ENCODE results near the gene GUCA2A. TPM values are rescaled to one million over a fixed set of nuclear protein-coding genes. Genes with fewer than 3 reads are reported as not detected.

GUCA2A gene
- polyA plus RNA-seq, 1 donor from 2014 or later, result not detected

- Mint-ChIP-seq H3K27me3 (no peaks in the 10 kb centered on the region), H3K4me1 (peaks cover 0 to 1% (median 0%) of the 10 kb centered on the region in 3 donors), H3K9me3 (no peaks in the 10 kb centered on the region), H3K27ac (no peak overlapping the region), H3K4me3 (no peak overlapping the region), H3K36me3 (peaks cover 7% of the 10 kb centered on the region)
These were observed 19.4 kb upstream of the GUCA2A start for GRCh38 chr1:42183957-42184268.

GRCh38 chr1:42183210-42183956 is 18.8 kb upstream of the GUCA2A start:
- H3K9me3 Mint-ChIP-seq, result no peaks in the 10 kb centered on the region
- H3K4me3 Mint-ChIP-seq, result no peak overlapping the region
- H3K27ac Mint-ChIP-seq, result no peak overlapping the region
- no peaks in the 10 kb centered on the region for H3K27me3 Mint-ChIP-seq
- H3K36me3 Mint-ChIP-seq, result peaks cover 7% of the 10 kb centered on the region
- H3K4me1 Mint-ChIP-seq, result peaks cover 0 to 1% (median 0%) of the 10 kb centered on the region in 3 donors

GRCh38 chr1:42181687-42182086 is 17.1 kb upstream of the GUCA2A start:
- Mint-ChIP-seq H3K27me3 (no peaks in the 10 kb centered on the region), H3K27ac (no peak overlapping the region), H3K4me3 (no peak overlapping the region), H3K4me1 (peaks cover 0 to 1% (median 0%) of the 10 kb centered on the region in 3 donors), H3K36me3 (peaks cover 3% of the 10 kb centered on the region), H3K9me3 (no peaks in the 10 kb centered on the region)

GRCh38 chr1:42179900-42180329 is 15.4 kb upstream of the GUCA2A start:
- H3K27ac Mint-ChIP-seq, result peak overlapping the region in 1 of 3 donors; percentile 46
- no peak overlapping the region for H3K4me3 Mint-ChIP-seq
- H3K36me3 Mint-ChIP-seq, result peaks cover 3% of the 10 kb centered on the region
- H3K4me1 Mint-ChIP-seq, result peaks cover 0 to 1% (median 0%) of the 10 kb centered on the region in 3 donors
- H3K27me3 Mint-ChIP-seq, result no peaks in the 10 kb centered on the region
- no peaks in the 10 kb centered on the region for H3K9me3 Mint-ChIP-seq

- no peak overlapping the region for H3K4me3 Mint-ChIP-seq
- H3K36me3 Mint-ChIP-seq, result peaks cover 1% of the 10 kb centered on the region
- peaks cover 0 to 1% (median 0%) of the 10 kb centered on the region in 3 donors for H3K4me1 Mint-ChIP-seq
- no peak overlapping the region for H3K27ac Mint-ChIP-seq
- no peaks in the 10 kb centered on the region for H3K27me3 Mint-ChIP-seq
- no peaks in the 10 kb centered on the region for H3K9me3 Mint-ChIP-seq
These were observed 14.7 kb upstream of the GUCA2A start for GRCh38 chr1:42179275-42179674.

- H3K27me3 Mint-ChIP-seq, result no peaks in the 10 kb centered on the region
- no peak overlapping the region for H3K4me3 Mint-ChIP-seq
- H3K9me3 Mint-ChIP-seq, result no peaks in the 10 kb centered on the region
- H3K36me3 Mint-ChIP-seq, result peaks cover 1% of the 10 kb centered on the region
- peak overlapping the region in 1 of 3 donors; percentile 53 for H3K27ac Mint-ChIP-seq
- H3K4me1 Mint-ChIP-seq, result peaks cover 0 to 1% (median 0%) of the 10 kb centered on the region in 3 donors
These were observed 13.7 kb upstream of the GUCA2A start for GRCh38 chr1:42178249-42178648.

- Mint-ChIP-seq H3K27me3 (no peaks in the 10 kb centered on the region), H3K27ac (peak overlapping the region in 1 of 3 donors; percentile 53), H3K4me3 (no peak overlapping the region), H3K4me1 (peaks cover 0 to 1% (median 0%) of the 10 kb centered on the region in 3 donors), H3K36me3 (peaks cover 1% of the 10 kb centered on the region), H3K9me3 (no peaks in the 10 kb centered on the region)
These were observed 13.0 kb upstream of the GUCA2A start for GRCh38 chr1:42177541-42177981.

GRCh38 chr1:42176902-42177519 is 12.5 kb upstream of the GUCA2A start:
- H3K27me3 Mint-ChIP-seq, result no peaks in the 10 kb centered on the region
- H3K27ac Mint-ChIP-seq, result peak overlapping the region in 1 of 3 donors; percentile 2
- H3K36me3 Mint-ChIP-seq, result peaks cover 1% of the 10 kb centered on the region
- peaks cover 0 to 1% (median 0%) of the 10 kb centered on the region in 3 donors for H3K4me1 Mint-ChIP-seq
- no peaks in the 10 kb centered on the region for H3K9me3 Mint-ChIP-seq
- no peak overlapping the region for H3K4me3 Mint-ChIP-seq

- Mint-ChIP-seq H3K36me3 (peaks cover 1% of the 10 kb centered on the region), H3K9me3 (no peaks in the 10 kb centered on the region), H3K4me3 (no peak overlapping the region), H3K27me3 (no peaks in the 10 kb centered on the region), H3K4me1 (no peaks in the 10 kb centered on the region), H3K27ac (no peak overlapping the region)
These were observed 10.9 kb upstream of the GUCA2A start for GRCh38 chr1:42175314-42176054.

GRCh38 chr1:42173961-42174735 is 9.6 kb upstream of the GUCA2A start:
- no peak overlapping the region for H3K4me3 Mint-ChIP-seq
- H3K36me3 Mint-ChIP-seq, result no peaks in the 10 kb centered on the region
- no peaks in the 10 kb centered on the region for H3K9me3 Mint-ChIP-seq
- no peaks in the 10 kb centered on the region for H3K27me3 Mint-ChIP-seq
- no peak overlapping the region for H3K27ac Mint-ChIP-seq
- H3K4me1 Mint-ChIP-seq, result no peaks in the 10 kb centered on the region

- no peaks in the 10 kb centered on the region for H3K4me1 Mint-ChIP-seq
- no peak overlapping the region for H3K27ac Mint-ChIP-seq
- H3K4me3 Mint-ChIP-seq, result no peak overlapping the region
- H3K36me3 Mint-ChIP-seq, result no peaks in the 10 kb centered on the region
- H3K9me3 Mint-ChIP-seq, result no peaks in the 10 kb centered on the region
- no peaks in the 10 kb centered on the region for H3K27me3 Mint-ChIP-seq
These were observed 8.8 kb upstream of the GUCA2A start for GRCh38 chr1:42173155-42173933.

- no peaks in the 10 kb centered on the region for H3K4me1 Mint-ChIP-seq
- H3K27ac Mint-ChIP-seq, result no peak overlapping the region
- H3K27me3 Mint-ChIP-seq, result no peaks in the 10 kb centered on the region
- H3K4me3 Mint-ChIP-seq, result peak overlapping the region in 1 of 4 donors; percentile 41
- H3K36me3 Mint-ChIP-seq, result no peaks in the 10 kb centered on the region
- H3K9me3 Mint-ChIP-seq, result no peaks in the 10 kb centered on the region
These were observed 8.0 kb upstream of the GUCA2A start for GRCh38 chr1:42172381-42173133.

GRCh38 chr1:42171679-42172266 is 7.2 kb upstream of the GUCA2A start:
- no peak overlapping the region for H3K27ac Mint-ChIP-seq
- no peaks in the 10 kb centered on the region for H3K36me3 Mint-ChIP-seq
- H3K27me3 Mint-ChIP-seq, result no peaks in the 10 kb centered on the region
- no peaks in the 10 kb centered on the region for H3K4me1 Mint-ChIP-seq
- peak overlapping the region in 1 of 4 donors; percentile 24 for H3K4me3 Mint-ChIP-seq
- no peaks in the 10 kb centered on the region for H3K9me3 Mint-ChIP-seq
